H9 (cell line): Measurements from ENCODE around the gene PHACTR2. TPM values are rescaled to one million over a fixed set of nuclear protein-coding genes. Genes with fewer than 3 reads are reported as not detected.

Experiments used
- DNase-seq: peaks from one replicate; pipeline ENCODE4 v3.0.0-alpha.2; 2017
- H2AFZ ChIP-seq: one replicate; pipeline ENCODE4 v1.6.1; 2013; ENCODE audit warnings: mild to moderate bottlenecking, low read length, control low read depth, moderate library complexity
- H2AK5ac ChIP-seq: 2 replicates; pipeline ENCODE4 v1.6.1; 2013; ENCODE audit warnings: low read length, control low read depth, mixed read lengths; ENCODE audit not compliant: insufficient read length
- H2BK120ac ChIP-seq: one replicate; pipeline ENCODE4 v1.6.1; 2013; ENCODE audit warnings: low read depth, mild to moderate bottlenecking, low read length, control low read depth, inconsistent platforms; ENCODE audit not compliant: poor library complexity, severe bottlenecking
- H2BK12ac ChIP-seq: 2 replicates; pipeline ENCODE4 v1.6.1; 2013; ENCODE audit warnings: low read length, control low read depth, mixed read lengths, low read depth; ENCODE audit not compliant: insufficient read length
- H2BK15ac ChIP-seq: 2 replicates; pipeline ENCODE4 v1.6.1; 2013; ENCODE audit warnings: low read depth, low read length, control low read depth
- H2BK20ac ChIP-seq: one replicate; pipeline ENCODE4 v1.6.1; 2013; ENCODE audit warnings: low read depth, mild to moderate bottlenecking, low read length, control low read depth, inconsistent platforms; ENCODE audit not compliant: poor library complexity, severe bottlenecking
- H2BK5ac ChIP-seq: 2 replicates; pipeline ENCODE4 v1.6.1; 2013; ENCODE audit warnings: low read length, control low read depth, mixed read lengths; ENCODE audit not compliant: insufficient read length
- H3K14ac ChIP-seq: 2 replicates; pipeline ENCODE4 v1.6.1; 2013; ENCODE audit warnings: low read length, control low read depth; ENCODE audit not compliant: insufficient read depth
- H3K18ac ChIP-seq: 2 replicates; pipeline ENCODE4 v1.6.1; 2013; ENCODE audit warnings: low read depth, mild to moderate bottlenecking, mixed read lengths, low read length, control low read depth; ENCODE audit not compliant: insufficient read length
- H3K23ac ChIP-seq: 2 replicates; pipeline ENCODE4 v1.6.1; 2013; ENCODE audit warnings: low read length, control low read depth, mixed read lengths, low read depth; ENCODE audit not compliant: insufficient read length
- H3K23me2 ChIP-seq: 2 replicates; pipeline ENCODE4 v1.6.1; 2013; ENCODE audit warnings: low read depth, mild to moderate bottlenecking, mixed read lengths, low read length, control low read depth; ENCODE audit not compliant: insufficient read length, poor library complexity, severe bottlenecking
- H3K27ac ChIP-seq: 2 replicates; pipeline ENCODE4 v1.5.1; 2013; ENCODE audit warnings: low read length, control low read depth, mixed read lengths, low read depth; ENCODE audit not compliant: insufficient read length
- H3K27me3 ChIP-seq: 2 replicates; pipeline ENCODE4 v1.6.1; 2013; ENCODE audit warnings: low read length, control low read depth, inconsistent platforms; ENCODE audit not compliant: insufficient read depth
- H3K4ac ChIP-seq: 2 replicates; pipeline ENCODE4 v1.6.1; 2013; ENCODE audit warnings: low read depth, mild to moderate bottlenecking, control low read depth, inconsistent platforms, low read length, moderate library complexity
- H3K4me1 ChIP-seq: 2 replicates; pipeline ENCODE4 v1.6.1; 2013; ENCODE audit warnings: low read length, control low read depth, inconsistent platforms; ENCODE audit not compliant: insufficient read depth
- H3K4me2 ChIP-seq: 2 replicates; pipeline ENCODE4 v1.6.1; 2013; ENCODE audit warnings: low read length, control low read depth, mixed read lengths; ENCODE audit not compliant: insufficient read length, insufficient read depth
- H3K56ac ChIP-seq: 2 replicates; pipeline ENCODE4 v1.6.1; 2013; ENCODE audit warnings: low read depth, mild to moderate bottlenecking, mixed read lengths, low read length, control low read depth; ENCODE audit not compliant: insufficient read length
- H3K79me1 ChIP-seq: 2 replicates; pipeline ENCODE4 v1.6.1; 2013; ENCODE audit warnings: low read depth, mild to moderate bottlenecking, moderate library complexity, low read length, control low read depth, inconsistent platforms; ENCODE audit not compliant: insufficient read depth, poor library complexity, severe bottlenecking
- H3K79me2 ChIP-seq: 2 replicates; pipeline ENCODE4 v1.6.1; 2013; ENCODE audit warnings: low read length, control low read depth, inconsistent platforms; ENCODE audit not compliant: insufficient read depth
- H3K9ac ChIP-seq: 2 replicates; pipeline ENCODE4 v1.6.1; 2013; ENCODE audit warnings: low read length, control low read depth, mixed read lengths; ENCODE audit not compliant: insufficient read length; ENCODE audit errors: extremely low read depth
- H3K9me3 ChIP-seq: one replicate; pipeline ENCODE4 v1.6.1; 2013; ENCODE audit warnings: low read depth, low read length, inconsistent platforms; ENCODE audit not compliant: control insufficient read depth
- H3T11ph ChIP-seq: one replicate; pipeline ENCODE4 v1.6.1; 2013; ENCODE audit warnings: mild to moderate bottlenecking, low read length, control low read depth, inconsistent platforms
- H4K20me1 ChIP-seq: one replicate; pipeline ENCODE4 v1.6.1; 2013; ENCODE audit not compliant: control insufficient read depth, insufficient read length, insufficient read depth
- H4K5ac ChIP-seq: 2 replicates; pipeline ENCODE4 v1.6.1; 2013; ENCODE audit warnings: low read depth, mild to moderate bottlenecking, mixed read lengths, low read length, control low read depth; ENCODE audit not compliant: insufficient read length
- H4K8ac ChIP-seq: replicated peaks from 2 replicates; pipeline ENCODE4 v1.6.1; 2013; ENCODE audit warnings: low read length, control low read depth, mixed read lengths, low read depth; ENCODE audit not compliant: insufficient read length
- H4K91ac ChIP-seq: 2 replicates; pipeline ENCODE4 v1.6.1; 2013; ENCODE audit warnings: low read depth, mild to moderate bottlenecking, moderate library complexity, mixed read lengths, low read length, control low read depth; ENCODE audit not compliant: insufficient read length
- H3K27ac Mint-ChIP-seq, 3 experiments: 2 replicates in 2 of 3; 3 replicates in 1 of 3; pipeline ENCODE4 v1.8.0; 2020 to 2021; ENCODE audit warnings: mixed read lengths in 3 of 3, mild to moderate bottlenecking in 1 of 3, moderate library complexity in 1 of 3
- H3K27me3 Mint-ChIP-seq: 2 replicates; pipeline ENCODE4 v1.8.0; 2021; ENCODE audit warnings: low read depth, mild to moderate bottlenecking, moderate library complexity, mixed read lengths
- H3K36me3 Mint-ChIP-seq, 3 experiments: 2 replicates in 2 of 3; 3 replicates in 1 of 3; pipeline ENCODE4 v1.8.0; 2020 to 2021; ENCODE audit warnings: low read depth in 3 of 3, mixed read lengths in 3 of 3; ENCODE audit not compliant: insufficient read depth in 1 of 3
- H3K4me1 Mint-ChIP-seq, 2 experiments: 2 replicates each; pipeline ENCODE4 v1.8.0; 2020; ENCODE audit warnings: mixed read lengths in 2 of 2
- H3K4me3 Mint-ChIP-seq, 2 experiments: 2 replicates in 1 of 2; 3 replicates in 1 of 2; pipeline ENCODE4 v1.8.0; 2020 to 2021; ENCODE audit warnings: mild to moderate bottlenecking in 2 of 2, mixed read lengths in 2 of 2, moderate library complexity in 1 of 2
- H3K9me3 Mint-ChIP-seq, 2 experiments: 2 replicates in 1 of 2; 3 replicates in 1 of 2; pipeline ENCODE4 v1.8.0; 2020; ENCODE audit warnings: mild to moderate bottlenecking in 2 of 2, mixed read lengths in 2 of 2, moderate library complexity in 1 of 2
- CTCF ChIP-seq: fragments of 200-600 bp; sonication (generic); conservative IDR thresholded peaks from 3 replicates; pipeline ENCODE4 v1.8.0; 2021; ENCODE audit warnings: antibody characterized with exemption, mild to moderate bottlenecking
- WGBS: extraction: QIAGEN DNeasy Blood & Tissue Kit; methylation state at CpG from one replicate; pipeline ENCODE4 v1.1.7; 2013; ENCODE audit warnings: missing lambda C conversion rate, low lambda C conversion rate, mixed read lengths; ENCODE audit not compliant: insufficient read length; ENCODE audit errors: extremely low coverage; 5-methylcytosine and 5-hydroxymethylcytosine counted together
- total RNA-seq: library from RNA; stranded (reverse); gene quantifications from 2 replicates; pipeline ENCODE4 v1.2.1, GENCODE V29; 2021

PHACTR2 gene
- total RNA-seq, 1 experiment from 2014 or later = 131 TPM

GRCh38 chr6:143682805-143683204, 5.0 kb downstream of the PHACTR2 start:
- Histone ChIP-seq H2AK5ac (no peak overlapping the region), H3K14ac (no peak overlapping the region), H3K23me2 (peaks cover 3% of the 10 kb centered on the region), H3K4me2 (no peak overlapping the region), H2AFZ (no peak overlapping the region), H3K79me1 (peaks cover 9% of the 10 kb centered on the region), H2BK12ac (no peak overlapping the region), H3T11ph (no peak overlapping the region), H3K9ac (no peak overlapping the region), H3K4me1 (no peaks in the 10 kb centered on the region; the same call in 1 of the 2 replicates), H3K9me3 (no peaks in the 10 kb centered on the region), H2BK20ac (no peak overlapping the region), H4K91ac (no peak overlapping the region), H3K27ac (no peak overlapping the region), H4K8ac (no peak overlapping the region), H4K5ac (no peak overlapping the region), H2BK15ac (no peak overlapping the region; the same call in 1 of the 2 replicates), H3K79me2 (peaks cover 35% of the 10 kb centered on the region; the same call in 1 of the 2 replicates), H4K20me1 (no peaks in the 10 kb centered on the region), H3K23ac (no peak overlapping the region), H2BK5ac (no peak overlapping the region), H3K18ac (no peak overlapping the region), H2BK120ac (no peak overlapping the region), H3K4ac (no peak overlapping the region), H3K27me3 (no peaks in the 10 kb centered on the region), H3K56ac (no peak overlapping the region)
- Mint-ChIP-seq H3K4me1 (peaks cover 42 to 47% of the 10 kb centered on the region in 2 experiments), H3K27me3 (no peaks in the 10 kb centered on the region), H3K4me3 (no peak overlapping the region), H3K27ac (no peak overlapping the region), H3K36me3 (peaks cover 22 to 26% (median 23%) of the 10 kb centered on the region in 3 experiments), H3K9me3 (peaks cover 12 to 15% of the 10 kb centered on the region in 2 experiments)
- no CpG with 5 or more reads among the region's 3 CpGs for WGBS
- no peak for DNase-seq
- no peak for TF ChIP-seq CTCF
